Measurements from ENCODE around the gene ID4.

Gene ID4

DNA sequence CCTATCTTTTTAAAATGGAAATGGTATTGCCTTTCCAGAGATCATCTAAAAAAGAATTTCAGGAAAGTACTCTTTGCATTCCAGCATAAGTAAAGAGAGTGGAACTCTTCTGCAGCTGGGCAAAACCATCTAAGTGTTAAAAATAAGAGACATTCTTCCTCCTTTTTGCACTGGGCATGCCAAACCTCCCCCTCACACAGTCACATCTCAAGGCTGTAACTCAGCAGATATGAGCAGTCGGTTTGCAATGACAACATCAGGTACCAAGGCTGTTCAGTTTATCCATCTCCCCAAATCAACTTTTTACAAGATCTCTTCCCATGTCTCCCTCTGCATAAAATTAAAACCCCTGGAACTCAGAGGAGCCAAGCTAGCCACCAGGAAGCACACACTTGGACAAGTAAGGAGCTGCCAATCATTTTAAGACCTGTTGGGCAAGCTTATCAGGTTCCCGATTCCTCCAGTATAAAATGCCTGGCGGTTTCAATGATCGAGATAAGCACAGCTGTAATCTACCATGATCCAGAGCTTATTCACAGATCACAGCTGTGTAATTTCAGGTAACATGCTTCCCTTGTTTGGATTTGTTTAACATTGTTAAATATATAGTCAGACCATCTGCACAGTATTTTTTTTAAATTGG, 23.2 kb downstream of the ID4 start:
- DNase-seq: no peak

DNA sequence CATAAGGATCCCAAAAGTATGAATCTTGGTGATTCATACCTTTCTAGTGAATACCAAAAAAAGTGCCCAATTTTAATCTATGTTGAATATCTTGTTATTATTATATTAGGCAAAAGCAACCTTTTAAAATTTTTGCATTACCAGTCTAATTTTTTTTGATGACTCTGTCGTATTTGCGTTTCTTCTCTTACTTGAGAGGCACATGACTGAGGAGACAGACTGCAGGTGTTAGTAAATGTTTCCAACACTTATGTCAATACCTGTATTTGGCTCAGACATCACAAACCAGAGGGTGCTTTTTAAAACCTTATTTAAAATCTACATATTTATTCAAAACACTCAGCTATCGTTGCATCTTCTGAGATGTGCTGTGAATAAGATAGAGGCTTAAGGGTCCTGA, 27.1 kb downstream of the ID4 start:
- no peak for DNase-seq

DNA sequence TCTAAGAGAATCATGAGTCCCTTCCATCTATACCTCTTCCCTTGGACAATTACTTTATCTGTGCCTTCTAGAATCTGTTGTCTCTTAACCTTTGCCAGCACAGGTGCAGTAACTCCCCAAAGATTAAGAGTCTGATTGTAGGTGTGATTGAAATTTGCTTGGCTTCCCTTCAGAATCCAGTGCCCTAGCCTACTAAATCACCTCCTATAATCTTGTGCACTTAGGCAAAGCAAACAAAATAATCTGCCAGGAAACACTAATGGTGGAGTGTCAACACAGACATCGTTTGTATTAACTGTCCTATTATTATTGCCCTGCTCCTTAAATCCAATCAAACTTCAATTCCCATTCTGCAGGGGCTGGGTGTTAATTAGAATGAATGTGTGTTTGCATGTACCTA, 28.0 kb downstream of the ID4 start:
- DNase-seq: no peak

DNA sequence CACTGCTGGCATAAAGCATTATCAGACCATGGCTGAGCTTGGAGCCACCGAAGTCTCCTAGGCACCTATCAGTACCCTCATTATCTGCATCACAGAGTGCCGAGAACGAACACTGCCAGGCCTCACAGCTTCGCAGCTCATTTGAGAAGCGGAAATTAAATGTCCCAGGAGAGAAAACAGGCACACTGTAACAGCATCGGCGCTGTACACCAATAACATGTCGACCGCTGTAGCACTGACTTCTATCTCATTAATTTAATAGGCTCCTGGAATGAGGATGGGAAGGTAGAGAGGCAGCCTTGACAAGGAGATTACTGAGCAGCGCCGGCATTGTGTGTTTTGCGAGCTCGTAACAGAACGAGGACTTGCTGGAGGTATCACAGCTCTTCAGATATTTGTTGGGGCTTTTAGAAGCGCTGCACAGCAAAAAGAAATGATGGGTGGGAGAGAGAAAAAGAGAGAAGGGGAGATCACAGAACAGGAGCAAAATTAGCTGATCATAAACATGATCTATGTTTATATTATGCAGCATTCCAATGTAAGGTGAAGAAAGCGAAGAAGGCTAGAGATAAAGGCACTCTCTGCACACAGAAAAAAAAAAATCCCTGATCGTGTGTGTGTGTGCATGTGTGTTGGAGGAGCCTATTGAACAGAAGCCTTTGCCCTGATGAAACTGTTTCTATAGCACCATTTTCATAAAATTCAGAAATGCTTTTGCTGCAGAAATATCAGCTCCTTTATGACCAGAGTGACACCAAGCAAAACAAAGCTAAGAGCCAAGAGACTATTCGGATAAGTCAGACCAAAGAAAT, 29.2 kb downstream of the ID4 start:
- no peak for DNase-seq

DNA sequence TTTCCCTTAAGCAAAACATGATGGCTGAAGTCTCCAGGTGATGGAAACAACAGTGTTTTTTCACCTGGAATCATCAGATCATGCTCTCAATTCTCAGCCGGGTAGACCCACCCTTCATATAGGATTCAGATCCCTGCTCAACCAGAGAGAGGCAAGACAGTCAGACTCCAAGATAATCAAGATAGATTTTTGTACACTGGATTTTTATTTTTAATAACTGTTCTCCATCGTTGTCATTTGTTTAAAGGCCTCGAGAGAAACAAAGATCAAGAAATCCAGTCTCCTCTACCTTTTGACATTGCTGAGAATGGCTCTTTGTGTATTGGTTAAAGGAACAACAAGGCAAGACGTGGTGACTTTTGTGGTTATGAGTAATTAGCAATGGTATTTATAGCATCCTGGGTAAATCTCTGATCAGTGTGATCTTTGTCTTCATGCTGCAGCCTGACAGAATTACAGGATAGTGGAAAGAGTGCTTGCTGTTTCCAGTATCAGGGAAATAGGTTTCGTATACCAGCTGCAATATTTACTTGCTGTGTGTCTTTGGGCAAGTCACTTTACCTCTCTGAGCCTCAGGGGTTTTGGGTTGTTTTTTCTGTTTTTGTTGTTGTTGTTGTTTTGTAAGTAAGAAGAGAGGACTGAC, 29.9 kb downstream of the ID4 start:
- no peak for DNase-seq

DNA sequence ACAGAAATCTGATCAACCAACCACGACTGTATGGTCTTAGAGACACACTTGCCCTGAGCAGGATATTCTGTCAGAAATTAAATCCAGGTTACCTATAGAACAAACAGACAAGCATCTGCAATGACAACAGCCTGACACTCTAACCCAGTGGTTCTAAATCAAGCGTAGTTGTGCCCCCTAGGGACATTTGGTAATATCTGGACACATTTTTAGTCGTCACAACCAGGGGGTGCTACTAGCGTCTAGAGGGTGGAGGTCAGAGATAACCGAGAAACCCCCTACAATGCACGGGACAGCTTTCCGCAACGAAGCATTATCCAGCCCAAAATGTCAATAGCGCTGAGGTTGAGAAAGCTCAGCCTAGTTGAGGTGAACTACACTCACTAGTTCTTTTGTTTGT, 32.3 kb downstream of the ID4 start:
- DNase-seq: no peak

DNA sequence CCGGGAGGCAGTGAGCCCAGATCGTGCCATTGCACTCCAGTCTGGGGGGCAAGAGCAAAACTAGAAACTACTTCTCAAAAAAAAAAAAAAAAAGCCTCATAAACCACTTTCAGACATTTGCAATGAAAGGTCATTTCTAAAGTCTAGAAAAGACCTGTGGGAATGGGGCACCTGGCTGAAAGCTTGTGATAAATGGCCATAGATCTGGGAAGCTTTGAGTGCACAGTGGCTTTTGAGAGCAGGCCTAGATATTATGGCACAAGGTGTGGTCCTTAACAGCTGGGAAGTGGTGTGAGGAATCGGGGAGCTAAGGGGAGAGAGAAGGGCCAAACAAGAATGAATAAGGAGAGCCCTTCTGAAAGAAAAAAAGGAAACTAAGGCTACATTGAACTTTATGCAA, 33.2 kb downstream of the ID4 start:
- no peak for DNase-seq

DNA sequence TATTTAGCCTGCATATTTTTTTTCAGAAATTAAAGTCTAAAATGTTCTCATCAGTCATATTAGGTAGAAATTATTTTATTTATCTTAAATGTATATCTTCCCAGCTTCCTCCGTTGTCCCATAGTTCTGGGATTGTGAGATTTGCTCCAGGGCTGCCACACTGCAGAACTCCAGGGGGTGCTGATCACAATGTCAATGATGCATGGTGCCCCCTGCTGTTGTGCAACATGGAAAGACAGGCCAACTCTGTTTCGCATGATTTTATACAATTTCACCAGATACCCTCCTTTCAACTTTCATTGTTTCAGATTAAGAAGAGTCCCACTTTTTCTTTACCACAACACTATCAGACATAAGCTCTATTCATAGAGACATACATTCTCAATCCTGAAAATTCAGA, 35.9 kb downstream of the ID4 start:
- DNase-seq: no peak

DNA sequence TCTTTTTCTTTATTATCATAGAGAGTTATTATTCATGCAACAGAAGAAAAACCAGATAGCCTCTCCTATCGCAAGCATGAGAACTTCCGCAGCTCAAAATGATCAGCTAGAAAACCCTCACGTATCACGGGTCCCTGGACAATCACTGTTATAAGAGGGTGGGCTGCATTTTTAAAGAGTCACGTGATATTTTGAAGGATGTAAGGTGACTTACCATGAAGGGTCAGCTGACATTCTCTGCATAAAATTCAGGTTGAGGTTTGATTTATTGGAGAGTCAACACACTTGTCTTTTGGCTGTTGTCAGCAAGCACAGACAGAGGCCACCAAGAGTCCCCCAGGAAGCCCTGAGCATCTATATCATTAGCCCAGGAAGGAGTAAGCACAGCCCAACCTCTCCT, 39.5 kb downstream of the ID4 start:
- DNase-seq: no peak

DNA sequence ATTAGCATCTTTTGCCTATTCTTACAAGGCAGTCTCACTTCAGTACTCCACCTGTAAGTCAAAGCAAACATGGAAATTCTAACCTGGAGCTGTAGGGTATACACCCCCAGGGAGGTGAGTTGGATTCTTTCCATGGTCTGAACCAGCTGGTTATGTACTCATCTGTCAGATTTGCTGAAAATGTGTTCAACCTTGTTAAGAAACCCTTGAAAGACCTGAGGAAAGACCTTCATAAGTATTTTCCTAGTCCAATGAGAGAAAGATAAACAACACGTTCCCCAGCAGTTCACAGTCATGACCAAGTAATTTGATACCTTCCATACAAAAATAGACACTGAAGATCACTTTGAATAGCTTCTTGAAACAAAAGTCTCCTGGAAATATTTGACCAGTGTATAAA, 42.5 kb downstream of the ID4 start:
- no peak for DNase-seq

DNA sequence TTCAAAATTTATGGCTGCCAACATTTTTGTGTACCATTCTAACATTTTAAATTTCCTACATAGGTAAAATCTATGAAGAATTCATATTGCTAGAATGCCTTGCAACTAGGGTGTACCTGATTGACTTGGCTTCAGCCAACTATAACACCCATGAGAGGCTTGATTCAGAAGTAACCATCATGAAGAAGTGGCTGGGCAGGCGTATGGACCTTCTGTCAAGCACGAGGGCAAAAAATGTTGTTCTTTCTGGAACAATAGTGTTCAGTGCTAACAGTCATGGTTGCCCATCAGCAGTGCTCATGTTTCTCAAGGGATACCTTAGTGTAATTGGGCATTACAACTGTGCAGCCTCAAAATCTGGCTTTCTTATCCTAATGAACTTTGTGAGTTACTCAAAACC, 42.9 kb downstream of the ID4 start:
- no peak for DNase-seq

DNA sequence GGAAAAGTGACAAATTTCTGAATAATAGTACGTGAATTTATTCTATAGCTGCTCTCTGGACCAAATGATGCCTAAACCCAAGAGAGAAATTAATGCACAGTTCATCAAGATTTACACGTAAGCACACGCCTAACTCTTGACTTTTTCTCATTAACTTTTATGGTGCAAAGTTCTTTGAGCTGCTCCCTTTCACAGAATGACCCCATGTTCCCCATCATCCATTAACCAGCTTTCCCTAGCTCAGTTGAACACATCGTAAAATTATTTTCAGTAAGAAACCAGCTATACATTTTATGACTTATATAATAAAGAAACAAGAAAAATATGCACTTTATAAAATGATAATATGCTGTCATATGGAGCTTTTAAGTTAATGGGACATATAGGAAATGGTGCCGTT, 54.3 kb downstream of the ID4 start:
- no peak for DNase-seq

Data from C1 segment of cervical spinal cord (tissue), 14 donors.